H9 (cell line): ENCODE data around the gene POT1. TPM values are rescaled to one million over a fixed set of nuclear protein-coding genes. Genes with fewer than 3 reads are reported as not detected.

Source experiments
- DNase-seq: peaks from one replicate; pipeline ENCODE4 v3.0.0-alpha.2; 2017
- H2AFZ ChIP-seq: one replicate; pipeline ENCODE4 v1.6.1; 2013; ENCODE audit warnings: mild to moderate bottlenecking, low read length, control low read depth, moderate library complexity
- H2AK5ac ChIP-seq: 2 replicates; pipeline ENCODE4 v1.6.1; 2013; ENCODE audit warnings: low read length, control low read depth, mixed read lengths; ENCODE audit not compliant: insufficient read length
- H2BK120ac ChIP-seq: one replicate; pipeline ENCODE4 v1.6.1; 2013; ENCODE audit warnings: low read depth, mild to moderate bottlenecking, low read length, control low read depth, inconsistent platforms; ENCODE audit not compliant: poor library complexity, severe bottlenecking
- H2BK12ac ChIP-seq: 2 replicates; pipeline ENCODE4 v1.6.1; 2013; ENCODE audit warnings: low read length, control low read depth, mixed read lengths, low read depth; ENCODE audit not compliant: insufficient read length
- H2BK15ac ChIP-seq: 2 replicates; pipeline ENCODE4 v1.6.1; 2013; ENCODE audit warnings: low read depth, low read length, control low read depth
- H2BK20ac ChIP-seq: one replicate; pipeline ENCODE4 v1.6.1; 2013; ENCODE audit warnings: low read depth, mild to moderate bottlenecking, low read length, control low read depth, inconsistent platforms; ENCODE audit not compliant: poor library complexity, severe bottlenecking
- H2BK5ac ChIP-seq: 2 replicates; pipeline ENCODE4 v1.6.1; 2013; ENCODE audit warnings: low read length, control low read depth, mixed read lengths; ENCODE audit not compliant: insufficient read length
- H3K14ac ChIP-seq: 2 replicates; pipeline ENCODE4 v1.6.1; 2013; ENCODE audit warnings: low read length, control low read depth; ENCODE audit not compliant: insufficient read depth
- H3K18ac ChIP-seq: 2 replicates; pipeline ENCODE4 v1.6.1; 2013; ENCODE audit warnings: low read depth, mild to moderate bottlenecking, mixed read lengths, low read length, control low read depth; ENCODE audit not compliant: insufficient read length
- H3K23ac ChIP-seq: 2 replicates; pipeline ENCODE4 v1.6.1; 2013; ENCODE audit warnings: low read length, control low read depth, mixed read lengths, low read depth; ENCODE audit not compliant: insufficient read length
- H3K23me2 ChIP-seq: 2 replicates; pipeline ENCODE4 v1.6.1; 2013; ENCODE audit warnings: low read depth, mild to moderate bottlenecking, mixed read lengths, low read length, control low read depth; ENCODE audit not compliant: insufficient read length, poor library complexity, severe bottlenecking
- H3K27ac ChIP-seq: 2 replicates; pipeline ENCODE4 v1.5.1; 2013; ENCODE audit warnings: low read length, control low read depth, mixed read lengths, low read depth; ENCODE audit not compliant: insufficient read length
- H3K27me3 ChIP-seq: 2 replicates; pipeline ENCODE4 v1.6.1; 2013; ENCODE audit warnings: low read length, control low read depth, inconsistent platforms; ENCODE audit not compliant: insufficient read depth
- H3K4ac ChIP-seq: 2 replicates; pipeline ENCODE4 v1.6.1; 2013; ENCODE audit warnings: low read depth, mild to moderate bottlenecking, control low read depth, inconsistent platforms, low read length, moderate library complexity
- H3K4me1 ChIP-seq: 2 replicates; pipeline ENCODE4 v1.6.1; 2013; ENCODE audit warnings: low read length, control low read depth, inconsistent platforms; ENCODE audit not compliant: insufficient read depth
- H3K4me2 ChIP-seq: 2 replicates; pipeline ENCODE4 v1.6.1; 2013; ENCODE audit warnings: low read length, control low read depth, mixed read lengths; ENCODE audit not compliant: insufficient read length, insufficient read depth
- H3K56ac ChIP-seq: 2 replicates; pipeline ENCODE4 v1.6.1; 2013; ENCODE audit warnings: low read depth, mild to moderate bottlenecking, mixed read lengths, low read length, control low read depth; ENCODE audit not compliant: insufficient read length
- H3K79me1 ChIP-seq: 2 replicates; pipeline ENCODE4 v1.6.1; 2013; ENCODE audit warnings: low read depth, mild to moderate bottlenecking, moderate library complexity, low read length, control low read depth, inconsistent platforms; ENCODE audit not compliant: insufficient read depth, poor library complexity, severe bottlenecking
- H3K79me2 ChIP-seq: 2 replicates; pipeline ENCODE4 v1.6.1; 2013; ENCODE audit warnings: low read length, control low read depth, inconsistent platforms; ENCODE audit not compliant: insufficient read depth
- H3K9ac ChIP-seq: 2 replicates; pipeline ENCODE4 v1.6.1; 2013; ENCODE audit warnings: low read length, control low read depth, mixed read lengths; ENCODE audit not compliant: insufficient read length; ENCODE audit errors: extremely low read depth
- H3K9me3 ChIP-seq: one replicate; pipeline ENCODE4 v1.6.1; 2013; ENCODE audit warnings: low read depth, low read length, inconsistent platforms; ENCODE audit not compliant: control insufficient read depth
- H3T11ph ChIP-seq: one replicate; pipeline ENCODE4 v1.6.1; 2013; ENCODE audit warnings: mild to moderate bottlenecking, low read length, control low read depth, inconsistent platforms
- H4K20me1 ChIP-seq: one replicate; pipeline ENCODE4 v1.6.1; 2013; ENCODE audit not compliant: control insufficient read depth, insufficient read length, insufficient read depth
- H4K5ac ChIP-seq: 2 replicates; pipeline ENCODE4 v1.6.1; 2013; ENCODE audit warnings: low read depth, mild to moderate bottlenecking, mixed read lengths, low read length, control low read depth; ENCODE audit not compliant: insufficient read length
- H4K8ac ChIP-seq: replicated peaks from 2 replicates; pipeline ENCODE4 v1.6.1; 2013; ENCODE audit warnings: low read length, control low read depth, mixed read lengths, low read depth; ENCODE audit not compliant: insufficient read length
- H4K91ac ChIP-seq: 2 replicates; pipeline ENCODE4 v1.6.1; 2013; ENCODE audit warnings: low read depth, mild to moderate bottlenecking, moderate library complexity, mixed read lengths, low read length, control low read depth; ENCODE audit not compliant: insufficient read length
- H3K27ac Mint-ChIP-seq, 3 experiments: 2 replicates in 2 of 3; 3 replicates in 1 of 3; pipeline ENCODE4 v1.8.0; 2020 to 2021; ENCODE audit warnings: mixed read lengths in 3 of 3, mild to moderate bottlenecking in 1 of 3, moderate library complexity in 1 of 3
- H3K27me3 Mint-ChIP-seq: 2 replicates; pipeline ENCODE4 v1.8.0; 2021; ENCODE audit warnings: low read depth, mild to moderate bottlenecking, moderate library complexity, mixed read lengths
- H3K36me3 Mint-ChIP-seq, 3 experiments: 2 replicates in 2 of 3; 3 replicates in 1 of 3; pipeline ENCODE4 v1.8.0; 2020 to 2021; ENCODE audit warnings: low read depth in 3 of 3, mixed read lengths in 3 of 3; ENCODE audit not compliant: insufficient read depth in 1 of 3
- H3K4me1 Mint-ChIP-seq, 2 experiments: 2 replicates each; pipeline ENCODE4 v1.8.0; 2020; ENCODE audit warnings: mixed read lengths in 2 of 2
- H3K4me3 Mint-ChIP-seq, 2 experiments: 2 replicates in 1 of 2; 3 replicates in 1 of 2; pipeline ENCODE4 v1.8.0; 2020 to 2021; ENCODE audit warnings: mild to moderate bottlenecking in 2 of 2, mixed read lengths in 2 of 2, moderate library complexity in 1 of 2
- H3K9me3 Mint-ChIP-seq, 2 experiments: 2 replicates in 1 of 2; 3 replicates in 1 of 2; pipeline ENCODE4 v1.8.0; 2020; ENCODE audit warnings: mild to moderate bottlenecking in 2 of 2, mixed read lengths in 2 of 2, moderate library complexity in 1 of 2
- WGBS: extraction: QIAGEN DNeasy Blood & Tissue Kit; methylation state at CpG from one replicate; pipeline ENCODE4 v1.1.7; 2013; ENCODE audit warnings: missing lambda C conversion rate, low lambda C conversion rate, mixed read lengths; ENCODE audit not compliant: insufficient read length; ENCODE audit errors: extremely low coverage; 5-methylcytosine and 5-hydroxymethylcytosine counted together
- total RNA-seq: library from RNA; stranded (reverse); gene quantifications from 2 replicates; pipeline ENCODE4 v1.2.1, GENCODE V29; 2021
- TF ChIP-seq, protein P1 (sequence below): fragments of 200-600 bp; sonication (generic); conservative IDR thresholded peaks from 3 replicates; pipeline ENCODE4 v1.8.0; 2021; ENCODE audit warnings: antibody characterized with exemption, mild to moderate bottlenecking

The POT1 gene
- total RNA-seq, 1 experiment from 2014 or later, result 23.4 TPM

DNA sequence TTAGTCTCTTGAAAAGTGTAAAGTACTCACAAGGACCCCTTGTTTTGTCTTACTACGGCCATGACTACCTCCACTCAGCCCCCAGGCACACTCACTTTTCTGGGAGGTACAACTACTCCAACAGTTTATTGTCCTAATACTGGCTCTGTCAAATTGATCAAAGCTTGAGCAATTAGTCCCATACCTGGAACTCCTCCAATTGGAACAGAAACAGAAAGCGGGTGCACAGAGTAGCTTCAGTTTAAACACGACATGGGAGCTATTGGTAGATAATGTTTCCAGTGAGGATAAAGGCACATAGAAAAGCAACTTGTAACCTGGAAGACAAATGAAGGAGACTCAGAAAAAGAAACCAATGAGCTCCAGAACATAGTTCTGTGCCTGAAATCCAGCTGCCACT lies 156.3 kb downstream of the POT1 start:
- no CpG with 5 or more reads among the region's 3 CpGs for WGBS
- Mint-ChIP-seq H3K4me1 (peaks cover 2 to 8% of the 10 kb centered on the region in 2 experiments; a peak in 1 of 4 replicates), H3K27me3 (no peaks in the 10 kb centered on the region), H3K4me3 (no peak overlapping the region), H3K36me3 (no peaks in the 10 kb centered on the region), H3K9me3 (no peaks in the 10 kb centered on the region), H3K27ac (no peak overlapping the region)
- Histone ChIP-seq H2AK5ac (no peak overlapping the region), H3K27me3 (no peaks in the 10 kb centered on the region), H4K8ac (no peak overlapping the region), H2BK12ac (no peak overlapping the region), H3K14ac (no peak overlapping the region), H3T11ph (no peak overlapping the region), H3K18ac (no peak overlapping the region), H3K4me2 (no peak overlapping the region), H2AFZ (no peak overlapping the region), H2BK15ac (no peak overlapping the region), H3K23me2 (no peaks in the 10 kb centered on the region), H4K91ac (no peak overlapping the region), H3K4me1 (no peaks in the 10 kb centered on the region), H4K20me1 (no peaks in the 10 kb centered on the region), H3K27ac (no peak overlapping the region), H3K4ac (no peak overlapping the region), H2BK120ac (no peak overlapping the region), H2BK20ac (no peak overlapping the region), H2BK5ac (no peak overlapping the region), H3K9ac (no peak overlapping the region), H3K9me3 (no peaks in the 10 kb centered on the region), H3K56ac (no peak overlapping the region), H3K79me2 (no peaks in the 10 kb centered on the region), H4K5ac (no peak overlapping the region), H3K23ac (no peak overlapping the region), H3K79me1 (no peaks in the 10 kb centered on the region)
- no peak for DNase-seq
- TF ChIP-seq, protein P1, sequence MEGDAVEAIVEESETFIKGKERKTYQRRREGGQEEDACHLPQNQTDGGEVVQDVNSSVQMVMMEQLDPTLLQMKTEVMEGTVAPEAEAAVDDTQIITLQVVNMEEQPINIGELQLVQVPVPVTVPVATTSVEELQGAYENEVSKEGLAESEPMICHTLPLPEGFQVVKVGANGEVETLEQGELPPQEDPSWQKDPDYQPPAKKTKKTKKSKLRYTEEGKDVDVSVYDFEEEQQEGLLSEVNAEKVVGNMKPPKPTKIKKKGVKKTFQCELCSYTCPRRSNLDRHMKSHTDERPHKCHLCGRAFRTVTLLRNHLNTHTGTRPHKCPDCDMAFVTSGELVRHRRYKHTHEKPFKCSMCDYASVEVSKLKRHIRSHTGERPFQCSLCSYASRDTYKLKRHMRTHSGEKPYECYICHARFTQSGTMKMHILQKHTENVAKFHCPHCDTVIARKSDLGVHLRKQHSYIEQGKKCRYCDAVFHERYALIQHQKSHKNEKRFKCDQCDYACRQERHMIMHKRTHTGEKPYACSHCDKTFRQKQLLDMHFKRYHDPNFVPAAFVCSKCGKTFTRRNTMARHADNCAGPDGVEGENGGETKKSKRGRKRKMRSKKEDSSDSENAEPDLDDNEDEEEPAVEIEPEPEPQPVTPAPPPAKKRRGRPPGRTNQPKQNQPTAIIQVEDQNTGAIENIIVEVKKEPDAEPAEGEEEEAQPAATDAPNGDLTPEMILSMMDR, result no peak

Other genes starting within 250 kb of the POT1 start
- 1.6 and 1.8 TPM in 2 replicates for gene GPR37, start 164.0 kb downstream of the POT1 start, total RNA-seq